T-helper 2 cell treated with Interferon-gamma antibody and Interleukin-4, amounts not matched to agents 100 ng/mL and 5 ng/mL, for 36 hours (primary cell): ENCODE data around the gene ATP13A2. TPM values are rescaled to one million over a fixed set of nuclear protein-coding genes. Genes with fewer than 3 reads are reported as not detected.

Experiments used
- intact Hi-C: fragments of 100-400 bp; cut with micrococcal nuclease; formaldehyde crosslinking; loops from one replicate; pipeline ENCODE4 v1.15.1; 2023
- total RNA-seq: library from RNA; stranded (reverse); gene quantifications from 2 replicates; pipeline ENCODE4 v1.2.3, GENCODE V29; 2022

ATP13A2 gene
- total RNA-seq, 1 donor from 2014 or later = 48.7 TPM

DNA sequence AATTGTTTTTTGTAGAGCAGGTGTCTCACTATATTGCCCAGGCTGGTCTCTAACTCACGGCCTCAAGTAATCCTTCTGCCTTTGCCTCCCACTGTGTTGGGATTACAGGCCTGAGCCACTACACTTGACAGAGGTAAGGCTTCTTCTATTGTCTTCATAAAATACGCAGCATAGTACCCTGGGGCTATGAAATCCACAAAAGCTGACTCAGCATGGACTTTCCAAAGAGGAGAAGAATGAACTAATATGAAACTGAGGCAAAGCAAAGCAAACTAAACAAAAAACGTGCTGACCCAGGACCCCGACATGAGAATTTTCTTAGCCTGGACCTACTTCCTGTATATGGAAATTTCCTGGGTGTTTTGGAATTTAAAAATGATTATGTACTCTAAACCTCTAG, 18.5 kb upstream of the ATP13A2 start:
- intact Hi-C loops = no loop called here

DNA sequence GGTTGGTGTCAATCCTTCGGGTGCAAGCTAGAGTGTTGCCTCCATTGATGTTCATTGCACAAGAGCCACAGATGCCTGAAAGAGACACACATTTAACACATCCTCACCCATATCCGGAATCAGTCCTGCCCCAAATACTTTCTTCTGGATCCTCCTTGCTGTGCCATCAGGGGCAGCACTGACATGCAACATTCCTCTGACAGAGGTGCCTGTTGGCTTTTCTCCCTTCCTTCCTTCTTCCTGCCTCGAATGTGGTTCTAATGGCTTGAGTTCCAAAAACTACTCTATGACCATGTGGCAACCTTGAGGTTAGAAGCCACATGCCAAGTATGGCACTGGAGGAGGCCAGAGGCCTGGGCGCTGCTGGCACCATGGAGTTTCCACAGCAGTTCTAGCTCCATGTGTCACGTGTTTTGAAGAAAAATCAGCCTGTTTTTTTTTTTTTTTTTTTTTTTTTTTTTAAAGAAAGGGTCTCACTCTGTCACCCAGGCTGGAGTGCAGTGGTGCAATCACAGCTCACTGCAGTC, 17.0 kb upstream of the ATP13A2 start:
- intact Hi-C loops = no loop called here

- intact Hi-C loops = no loop called here
Measured at GRCh38 chr1:17027900-17028299, 16.2 kb upstream of the ATP13A2 start.

- intact Hi-C loops = no loop called here
Measured at GRCh38 chr1:17027403-17027802, 15.7 kb upstream of the ATP13A2 start.

- intact Hi-C loops = no loop called here
Measured at GRCh38 chr1:17024721-17025120, 13.0 kb upstream of the ATP13A2 start.

DNA sequence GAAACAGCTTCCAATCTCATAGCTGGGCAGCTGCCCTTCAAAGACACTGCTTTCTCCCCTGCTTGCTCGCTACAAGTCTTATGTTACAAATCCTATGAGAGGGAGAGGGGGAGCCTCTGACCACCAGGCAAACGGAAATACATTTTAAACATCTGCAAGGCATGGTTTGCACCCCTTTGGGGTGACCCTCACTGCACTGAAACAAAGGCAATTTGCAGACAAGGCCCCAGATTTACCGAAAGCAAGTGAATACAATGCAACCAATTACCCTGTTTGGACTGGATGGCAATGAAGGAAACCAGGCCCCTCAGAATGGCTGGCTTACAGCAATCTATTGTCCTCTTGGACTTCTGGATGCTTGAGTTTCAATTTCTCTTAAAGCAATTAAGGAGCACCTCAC, 11.8 kb upstream of the ATP13A2 start:
- intact Hi-C loops = no loop called here

- intact Hi-C loops = no loop called here
Measured at GRCh38 chr1:17023102-17023501, 11.4 kb upstream of the ATP13A2 start.

- intact Hi-C loops = no loop called here
Measured at GRCh38 chr1:17021896-17022295, 10.2 kb upstream of the ATP13A2 start.

DNA sequence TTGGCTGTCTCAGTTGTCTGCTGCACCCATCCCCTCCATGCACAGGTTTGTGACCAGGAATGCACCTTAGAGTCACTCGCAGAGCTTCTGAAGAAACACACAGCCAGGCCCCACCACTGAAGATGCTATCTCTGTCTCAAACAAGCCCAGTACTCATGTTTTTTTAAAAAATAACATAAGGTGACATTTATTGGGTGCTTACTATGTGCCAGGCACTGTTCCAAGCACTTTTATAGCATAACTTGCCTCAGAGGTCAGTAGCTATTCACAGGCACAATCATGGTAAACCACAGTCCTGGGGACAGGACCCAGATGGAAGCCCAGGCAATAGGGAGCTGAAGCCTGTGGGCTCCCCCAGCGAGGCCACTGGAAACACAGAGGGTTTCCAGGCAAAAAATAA, 8.8 kb upstream of the ATP13A2 start:
- intact Hi-C loops = no loop called here

GRCh38 chr1:17018849-17019248, 7.1 kb upstream of the ATP13A2 start:
- intact Hi-C loops = no loop called here

DNA sequence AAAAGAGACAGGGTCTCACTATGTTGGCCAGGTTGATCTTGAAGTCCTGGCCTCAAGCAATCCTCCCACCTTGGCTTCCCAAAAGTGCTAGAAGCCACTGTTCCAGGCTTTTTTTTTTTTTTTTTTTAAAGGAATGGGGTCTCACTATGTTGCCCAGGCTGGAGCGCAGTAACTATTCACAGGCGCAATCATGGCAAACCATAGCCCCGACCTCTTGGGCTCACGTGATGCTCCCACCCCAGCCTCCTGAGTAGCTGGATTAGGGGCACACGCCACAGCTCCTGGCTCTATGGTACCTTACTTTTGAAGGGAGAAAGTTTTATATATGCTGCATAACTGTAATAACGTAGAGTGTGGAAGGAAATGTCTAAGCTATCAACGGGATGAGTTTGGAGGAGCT, 5.7 kb upstream of the ATP13A2 start:
- intact Hi-C loops = no loop called here

DNA sequence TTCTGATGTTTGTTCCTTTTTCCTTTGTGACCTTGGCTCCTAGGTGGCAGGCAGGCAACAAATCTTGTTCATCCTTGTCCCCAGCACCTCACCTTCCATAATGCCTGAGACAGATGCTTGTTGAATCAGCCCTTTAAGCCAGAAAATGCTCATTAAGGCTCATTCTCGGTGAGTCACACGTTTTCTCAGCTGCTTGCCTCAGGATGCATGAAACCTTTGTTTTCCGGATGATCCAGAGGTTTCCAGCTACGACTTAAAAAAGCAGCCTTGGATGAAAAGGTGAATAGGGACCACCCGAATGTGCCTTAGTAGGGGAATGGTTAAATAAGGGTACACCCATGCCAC, 4.6 kb upstream of the ATP13A2 start:
- intact Hi-C loops = no loop called here

DNA sequence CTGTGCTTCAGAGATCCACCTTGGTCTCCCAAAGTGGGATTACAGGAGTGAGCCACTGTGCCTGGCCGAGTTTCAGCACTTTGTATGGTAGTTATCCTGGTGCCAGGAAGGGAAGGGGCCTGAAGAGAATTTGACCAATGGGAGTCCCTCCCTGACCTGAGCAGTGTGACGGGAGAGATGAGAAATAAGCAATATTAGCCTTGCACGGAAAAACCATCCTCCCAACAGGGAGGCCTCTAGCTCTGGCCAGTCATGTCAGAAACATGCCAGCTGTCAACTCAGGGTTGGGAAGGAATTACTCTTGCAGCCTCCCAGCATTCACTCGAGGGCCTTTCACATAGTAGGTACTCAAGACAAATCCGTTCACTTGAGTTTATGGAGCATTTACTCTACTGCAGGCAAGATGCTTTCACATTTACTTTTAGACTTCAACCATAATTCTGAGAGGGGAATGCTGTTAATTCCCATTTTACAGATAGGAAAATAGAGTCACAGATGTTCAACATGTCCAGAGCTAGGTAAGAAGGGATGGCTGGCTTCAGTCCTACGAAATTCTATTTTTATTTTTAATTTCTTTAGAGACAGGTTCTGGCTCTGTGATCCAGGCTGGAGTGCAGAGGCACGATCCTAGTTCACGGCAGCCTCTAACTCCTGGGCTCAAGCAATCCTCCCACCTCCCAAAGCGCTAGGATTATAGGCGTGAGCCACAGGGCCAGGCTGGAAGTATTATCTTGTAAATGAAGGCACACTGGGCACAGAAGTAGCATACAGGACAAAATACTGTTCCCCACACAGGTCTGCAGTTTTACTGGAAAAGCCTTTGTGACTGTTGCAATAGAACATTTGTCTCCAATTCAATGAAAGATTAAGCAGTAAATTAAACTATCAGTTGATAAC, 3.2 kb upstream of the ATP13A2 start:
- intact Hi-C loops = no loop called here

DNA sequence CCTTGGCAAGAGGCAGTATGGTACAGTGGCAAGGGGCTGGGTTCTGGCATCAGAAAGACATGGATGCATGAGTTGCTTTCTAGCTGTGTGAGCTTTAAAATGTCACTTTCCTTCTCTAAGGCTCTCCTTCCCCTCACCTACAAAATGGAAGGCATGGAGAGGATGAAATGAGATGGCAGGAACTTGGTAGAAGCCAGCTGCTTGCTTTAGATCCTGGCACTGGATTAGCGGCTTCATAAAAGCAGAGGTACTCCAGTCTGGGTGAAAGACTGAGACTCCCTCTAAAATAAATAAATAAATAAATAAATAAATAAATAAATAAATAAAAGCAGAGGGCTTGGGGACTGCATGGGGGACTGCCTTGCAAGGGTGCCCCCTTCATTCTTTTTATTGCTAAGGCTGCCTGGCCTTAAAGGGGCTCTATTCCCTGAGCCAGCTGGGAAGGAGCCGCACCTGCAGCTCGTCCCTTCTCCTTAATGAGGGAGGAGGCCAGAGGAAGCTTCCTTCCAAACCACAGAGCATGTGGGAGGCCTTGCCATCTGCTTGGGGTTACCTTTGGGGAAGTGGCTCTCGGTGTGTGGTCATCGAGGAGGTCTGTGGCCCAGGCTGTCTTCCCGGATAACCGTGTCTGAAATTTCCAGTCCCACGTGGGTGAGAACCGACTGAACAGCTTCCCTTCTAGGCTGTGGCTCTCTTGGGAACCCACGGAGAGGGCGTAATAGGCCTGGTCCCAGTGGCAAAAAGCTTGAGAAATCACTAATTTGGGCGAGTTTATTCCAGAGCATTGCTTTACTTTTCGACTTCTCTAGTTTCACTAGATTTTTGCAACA, 2.0 kb upstream of the ATP13A2 start:
- intact Hi-C loops = no loop called here

DNA sequence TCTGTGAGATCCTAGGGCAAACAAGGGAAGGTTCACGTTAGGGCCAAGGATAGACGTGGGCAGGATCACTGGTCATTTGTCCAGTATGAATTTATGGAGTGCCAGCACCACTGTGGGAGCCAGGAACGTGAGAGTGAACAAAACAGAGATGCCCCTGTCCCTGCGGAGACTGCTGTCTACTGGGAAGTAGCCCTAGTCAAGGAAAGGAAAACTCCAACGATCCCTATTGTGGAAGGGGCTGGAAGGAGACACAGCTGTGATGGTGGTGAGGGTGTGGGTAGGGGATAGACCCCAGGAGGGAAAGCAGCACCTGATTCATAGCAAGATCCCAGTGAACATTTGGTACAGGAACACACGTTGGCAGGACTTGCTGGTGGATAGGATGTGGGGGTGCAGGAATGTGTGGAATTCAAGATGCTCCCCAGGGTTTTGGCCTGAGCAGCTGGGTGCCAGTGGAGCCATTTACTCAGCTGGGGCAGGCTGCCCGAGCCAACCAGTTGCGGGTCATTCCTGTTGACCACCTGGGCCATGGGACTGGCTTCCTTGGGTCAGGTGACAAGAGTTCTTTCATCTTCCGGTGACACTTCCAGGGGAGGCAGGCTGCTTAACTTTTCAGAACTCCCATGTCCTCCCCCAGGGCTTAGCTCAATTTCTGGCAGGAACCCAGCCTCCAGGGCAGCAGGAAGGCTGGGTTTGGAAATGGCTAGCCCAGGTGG, 1.2 kb upstream of the ATP13A2 start:
- intact Hi-C loops = loop anchor here (1.0 kb wide), 1 partner anchor 41 kb away; the partner anchor contains the start of gene SDHB

DNA sequence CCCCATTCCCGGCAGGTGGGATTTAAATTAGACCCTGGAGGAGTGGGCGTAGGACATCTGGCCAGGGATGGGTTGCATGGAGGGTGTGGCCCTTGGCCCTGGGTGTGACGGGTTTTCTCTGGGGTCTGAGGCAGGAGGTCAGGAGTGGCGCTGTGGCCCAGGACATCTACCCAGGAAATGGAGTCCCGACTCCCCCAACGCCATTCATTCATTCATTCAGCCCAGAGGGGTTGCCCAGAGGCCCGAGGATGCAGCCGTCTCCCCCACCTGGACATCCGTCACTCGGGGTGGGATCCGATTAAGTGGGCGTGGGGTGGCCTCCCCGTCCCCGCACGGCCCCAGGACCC, 663 bp downstream of the ATP13A2 start:
- intact Hi-C loops = no loop called here

DNA sequence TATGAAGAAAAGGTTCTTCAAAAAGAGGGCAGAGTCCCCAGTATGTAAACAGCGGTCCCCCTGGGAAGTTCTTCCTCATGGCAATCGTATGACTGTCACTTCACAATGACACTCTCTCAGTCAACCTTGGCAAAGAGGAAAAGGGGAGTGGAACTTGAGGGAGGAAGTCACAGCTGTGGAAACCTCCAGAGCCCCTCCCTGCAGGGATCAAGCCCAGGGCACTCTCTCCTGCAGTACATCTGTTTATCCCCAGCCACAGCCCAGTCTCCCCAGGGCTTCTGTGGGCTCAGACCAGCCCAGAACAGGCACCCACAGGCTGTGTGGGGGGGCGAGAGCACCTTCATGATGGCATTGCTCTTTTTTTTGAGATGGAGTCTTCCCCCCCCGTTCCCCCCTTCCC, 2.0 kb downstream of the ATP13A2 start:
- intact Hi-C loops = no loop called here

- intact Hi-C loops = no loop called here
Measured at GRCh38 chr1:17008208-17008855, 3.4 kb downstream of the ATP13A2 start.

- intact Hi-C loops = no loop called here
Measured at GRCh38 chr1:17007121-17007520, 4.6 kb downstream of the ATP13A2 start.

- intact Hi-C loops = no loop called here
Measured at GRCh38 chr1:17005365-17005740, 6.4 kb downstream of the ATP13A2 start.
